GM21825 (cell line): Measurements from ENCODE around the gene KCNT2.
A peak's percentile ranks its signal among the peaks of the same experiment; 100 is the strongest.

ENCODE experiments used
- ATAC-seq: cut with Tn5 transposase; IDR thresholded peaks from one replicate; pipeline ENCODE4 v1.9.1; 2021; ENCODE audit warnings: mild to moderate bottlenecking, moderate library complexity; ENCODE audit not compliant: unreplicated experiment

KCNT2 gene

DNA sequence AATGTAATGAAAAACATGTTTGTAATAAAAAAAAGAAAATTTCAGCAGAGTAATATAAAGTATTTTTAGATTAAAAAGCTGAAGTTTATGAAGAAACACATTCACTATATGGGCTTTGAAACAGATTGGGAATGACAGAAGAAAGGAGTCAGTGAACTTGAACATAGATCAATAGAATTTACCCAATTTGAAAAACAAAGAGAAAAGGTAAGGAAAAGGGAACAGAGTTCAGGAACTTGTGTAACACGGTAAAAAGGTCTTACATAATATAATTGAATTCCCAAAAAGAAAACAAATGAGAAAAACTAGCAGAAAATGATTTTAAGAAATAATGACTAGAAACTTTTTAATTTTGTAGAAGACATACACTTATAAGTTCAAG is 206.8 kb downstream of the KCNT2 start:
- no peak for ATAC-seq

- ATAC-seq, result no peak
These were observed 207.5 kb downstream of the KCNT2 start for GRCh38 chr1:196400478-196401451.

DNA sequence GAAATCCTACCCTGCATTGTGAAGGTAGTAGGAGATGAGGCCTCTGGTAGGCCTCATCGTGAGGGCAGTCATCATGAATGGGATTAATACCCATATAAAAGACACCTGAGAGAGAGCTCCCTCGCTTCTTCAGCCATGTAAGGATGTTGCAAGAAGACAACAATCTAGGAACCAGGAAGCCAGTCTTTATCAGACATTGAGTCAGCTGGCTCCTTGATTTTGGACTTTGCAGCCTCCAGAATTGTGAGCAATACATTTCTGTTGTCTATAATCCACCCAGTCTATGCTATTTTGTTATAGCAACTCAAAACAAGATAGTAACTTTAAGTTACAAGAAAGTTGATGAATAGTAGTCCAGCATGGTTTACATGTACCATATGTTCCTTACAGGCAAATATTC is 208.5 kb downstream of the KCNT2 start:
- ATAC-seq, result no peak

DNA sequence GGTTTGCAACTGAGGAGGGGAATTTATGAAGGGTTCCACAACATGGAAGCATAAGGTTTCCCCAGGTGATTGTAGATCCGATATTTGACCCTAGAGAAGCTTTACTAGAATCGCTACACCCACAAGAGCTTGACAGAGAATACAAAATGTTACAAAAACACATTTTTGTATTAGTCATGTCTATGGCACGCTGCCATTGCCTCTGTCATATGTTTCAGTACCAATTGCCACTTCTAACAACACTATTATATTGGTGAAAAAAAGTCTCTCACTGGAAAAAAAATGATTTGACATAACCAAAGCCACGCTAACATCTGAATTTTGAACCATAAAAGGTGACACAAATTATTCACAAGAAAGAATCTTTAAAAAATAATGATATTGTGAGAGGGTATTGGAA is 214.5 kb downstream of the KCNT2 start:
- no peak for ATAC-seq

DNA sequence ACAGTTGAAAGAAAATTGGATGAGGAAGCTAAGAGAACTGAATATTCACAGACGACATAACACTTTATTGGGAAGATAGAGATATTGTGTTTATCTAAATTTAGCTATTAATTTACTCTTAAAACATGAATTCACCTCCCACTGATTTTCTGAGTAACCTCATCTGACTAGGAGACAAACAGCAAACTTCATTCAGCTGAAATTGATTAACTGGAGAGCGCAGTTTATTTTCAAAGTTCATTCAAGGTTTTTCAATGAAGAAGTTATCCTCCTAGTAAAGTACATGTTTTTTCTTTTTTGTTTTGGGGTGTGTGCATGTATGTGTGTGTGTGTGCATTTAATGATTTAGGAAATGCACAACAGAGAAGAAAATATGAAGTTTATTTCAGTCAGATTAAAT is 215.0 kb downstream of the KCNT2 start:
- ATAC-seq, result no peak

- ATAC-seq, result no peak
These were observed 220.5 kb downstream of the KCNT2 start for GRCh38 chr1:196387766-196388165.

GRCh38 chr1:196385109-196385508 is 223.1 kb downstream of the KCNT2 start:
- no peak for ATAC-seq

DNA sequence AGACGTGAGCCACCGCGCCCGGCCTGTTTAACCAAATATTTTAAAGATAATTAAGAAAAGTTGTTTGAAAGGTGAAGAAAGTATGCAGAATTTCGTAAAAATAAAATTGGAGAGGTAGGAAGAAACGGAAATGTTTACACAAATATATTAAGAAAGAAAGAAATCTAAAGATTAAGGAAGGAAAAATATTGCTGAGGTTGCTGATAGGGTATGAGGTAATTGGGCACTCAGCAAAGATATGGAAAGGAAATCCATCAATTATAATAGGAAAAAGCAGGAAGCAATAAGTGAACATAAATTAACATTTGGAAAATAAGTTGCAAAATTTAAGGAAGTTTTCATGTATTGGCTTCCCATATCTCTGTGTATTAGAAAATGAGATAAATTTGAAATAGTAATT is 225.9 kb downstream of the KCNT2 start:
- ATAC-seq, result no peak

GRCh38 chr1:196381544-196381943 is 226.7 kb downstream of the KCNT2 start:
- ATAC-seq, result no peak

- ATAC-seq, result no peak
These were observed 227.9 kb downstream of the KCNT2 start for GRCh38 chr1:196380316-196380715.

- ATAC-seq, result no peak
These were observed 230.4 kb downstream of the KCNT2 start for GRCh38 chr1:196377811-196378210.

DNA sequence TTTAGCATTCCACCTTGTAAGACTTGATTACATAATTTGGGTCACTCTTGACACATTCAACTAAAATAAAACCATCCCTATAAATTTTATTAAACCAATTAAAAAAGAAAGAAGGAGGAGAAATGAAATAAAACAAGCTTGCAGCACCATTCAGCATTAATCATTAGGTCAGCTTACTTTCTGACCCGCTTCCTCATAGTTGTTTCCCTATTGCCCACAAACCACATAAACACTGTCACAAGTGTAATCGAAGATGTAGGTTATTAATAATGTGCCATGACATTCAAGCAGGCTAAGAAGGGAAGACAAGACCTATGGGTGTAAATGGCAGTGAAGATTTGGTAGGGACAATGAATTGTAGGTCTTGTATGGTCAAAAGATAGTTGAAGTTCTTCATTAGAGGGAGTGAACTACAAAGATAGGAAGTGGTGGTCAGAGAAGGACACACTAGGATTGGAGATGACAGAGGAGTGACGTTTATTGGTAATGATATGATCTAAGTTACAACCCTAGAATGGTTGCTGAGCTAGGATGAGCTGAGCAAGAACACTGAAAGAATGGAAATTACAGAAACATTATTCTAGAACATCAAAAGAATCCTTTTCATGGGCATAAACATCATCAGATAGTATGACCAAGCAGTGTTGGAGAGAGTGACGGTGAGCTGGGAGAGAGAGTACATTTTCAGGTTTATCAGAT is 231.5 kb downstream of the KCNT2 start:
- ATAC-seq, result no peak

DNA sequence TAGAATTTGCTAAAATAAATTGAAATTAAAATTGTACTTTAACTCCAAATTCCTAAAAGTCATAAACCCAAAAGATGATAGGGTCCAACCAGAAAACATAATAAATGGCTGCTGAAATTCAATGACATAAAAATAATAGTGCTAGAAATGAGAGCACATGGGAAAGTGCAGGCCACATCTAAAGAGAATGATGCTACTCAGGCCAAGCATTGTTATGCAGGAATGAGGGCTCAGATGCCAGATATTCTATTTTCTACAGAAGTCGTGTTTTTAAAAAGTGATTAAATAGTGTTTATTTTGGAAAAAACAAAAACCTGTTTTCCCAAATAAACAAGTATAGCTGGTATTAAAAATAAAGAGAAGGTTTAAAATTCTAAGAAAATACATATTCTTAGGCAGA is 234.4 kb downstream of the KCNT2 start:
- no peak for ATAC-seq

DNA sequence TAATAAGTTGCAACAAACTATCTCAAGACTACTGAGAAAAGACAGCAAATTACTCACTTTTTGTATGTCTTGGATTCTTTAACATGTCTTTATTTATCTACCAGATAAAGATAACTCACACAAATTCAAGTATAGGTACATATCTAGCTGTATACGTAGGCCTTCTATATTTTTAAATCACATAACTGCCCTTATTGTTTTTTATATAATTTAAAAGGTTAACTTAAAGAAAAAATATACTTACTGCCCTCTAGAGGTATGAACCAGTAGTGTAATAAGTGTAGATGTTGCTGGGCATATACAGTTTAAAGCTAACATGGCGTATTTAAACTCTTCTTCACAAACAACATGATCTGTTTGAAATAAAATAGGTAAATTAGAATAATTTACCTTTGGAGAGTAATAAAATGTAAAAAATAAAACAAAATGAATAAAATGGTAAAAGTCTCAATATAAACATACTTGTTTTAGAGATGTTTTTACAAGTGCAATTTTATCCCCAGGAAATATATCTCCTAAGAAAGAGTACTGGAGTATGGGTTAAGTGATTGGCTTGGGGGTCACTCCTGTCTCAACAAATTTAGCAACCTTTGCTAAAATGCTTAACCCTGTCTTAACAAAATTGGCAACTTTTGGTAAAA is 235.2 kb downstream of the KCNT2 start:
- ATAC-seq, result peak; percentile 81

GRCh38 chr1:196367838-196368237 is 240.4 kb downstream of the KCNT2 start:
- ATAC-seq, result no peak

DNA sequence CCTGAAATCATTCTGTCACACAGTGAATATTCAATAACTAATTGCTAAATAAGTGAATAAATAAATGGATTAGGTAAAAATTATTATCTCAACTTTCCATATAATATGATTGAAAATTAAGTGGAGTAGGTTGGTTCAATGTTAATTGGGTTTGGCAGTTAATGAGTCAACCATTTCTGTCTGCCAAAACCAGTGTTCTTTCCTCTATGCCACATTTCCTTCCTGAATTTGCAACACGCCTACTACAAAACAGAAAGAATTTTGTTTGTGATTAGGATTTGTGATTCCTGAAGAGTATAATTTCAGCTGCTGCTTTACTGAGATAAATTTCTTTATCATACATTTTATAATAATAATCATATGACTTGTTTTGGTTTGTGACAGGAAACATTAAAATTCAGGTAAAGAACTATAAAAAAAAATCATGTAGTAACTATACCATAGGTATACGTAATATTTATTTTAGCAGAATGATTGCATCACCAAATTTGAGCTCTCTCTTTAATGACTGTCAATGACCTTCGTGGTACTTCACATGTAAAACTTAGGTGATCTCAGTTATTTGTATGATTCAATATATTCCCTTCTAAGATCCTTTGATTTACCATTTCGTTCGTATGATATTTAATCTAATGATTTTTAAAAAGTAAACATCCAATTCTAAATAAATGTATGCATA is 241.3 kb downstream of the KCNT2 start:
- ATAC-seq, result no peak

GRCh38 chr1:196361112-196361714 is 247.0 kb downstream of the KCNT2 start:
- ATAC-seq, result no peak

DNA sequence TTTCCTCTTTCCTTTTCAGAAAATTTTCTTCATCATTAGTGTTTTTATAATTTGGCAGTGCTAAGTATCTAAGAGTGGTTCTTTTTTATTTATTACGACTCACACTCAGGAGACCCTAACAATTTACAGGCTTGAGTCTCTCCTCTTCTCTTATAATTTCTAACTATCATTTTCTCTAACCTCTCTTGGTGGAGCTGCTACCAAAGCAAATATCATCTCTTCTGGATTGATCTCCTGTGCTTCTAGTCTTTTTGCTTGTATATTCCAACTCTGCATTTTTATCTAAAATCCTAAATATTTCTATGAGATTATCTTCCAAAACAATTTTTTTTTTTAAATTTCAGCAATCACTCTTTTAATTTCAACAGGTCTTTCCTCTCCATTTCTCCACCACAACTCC is 250.3 kb downstream of the KCNT2 start:
- ATAC-seq, result no peak

DNA sequence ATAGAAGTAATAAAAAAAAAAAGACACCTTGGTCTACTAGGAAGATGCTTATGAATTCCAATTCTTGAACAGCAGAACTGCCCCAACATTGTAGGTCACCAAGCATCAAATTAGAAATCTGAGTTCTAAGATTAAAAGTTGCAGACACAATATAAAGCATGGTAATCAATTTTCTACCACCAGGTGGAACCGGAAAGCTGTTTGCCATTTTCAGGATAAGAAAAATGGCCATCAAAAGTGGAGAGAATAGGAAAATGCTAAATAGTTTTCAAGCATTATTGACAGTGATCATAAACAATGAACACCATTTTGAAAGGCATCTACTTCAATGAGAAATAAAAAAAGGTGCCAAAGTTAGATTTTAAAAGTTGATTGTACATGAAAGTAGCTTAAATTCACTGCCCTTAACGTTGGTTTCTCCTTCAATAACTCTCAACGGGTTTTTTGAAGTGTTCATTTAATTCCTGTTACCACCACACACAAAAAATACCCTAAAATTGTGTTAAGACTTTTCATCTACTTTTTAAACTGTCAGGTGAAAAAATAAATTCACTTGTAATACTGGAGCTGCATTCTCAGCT is 252.9 kb downstream of the KCNT2 start:
- no peak for ATAC-seq

GRCh38 chr1:196344453-196344852 is 263.8 kb downstream of the KCNT2 start:
- no peak for ATAC-seq
